SK-N-DZ (cell line): ENCODE measurements around the gene FUT1.

Experiments used
- DNase-seq: peaks from one replicate; pipeline ENCODE4 v3.0.0-alpha.2; 2015; ENCODE audit warnings: low spot score

FUT1 gene

DNA sequence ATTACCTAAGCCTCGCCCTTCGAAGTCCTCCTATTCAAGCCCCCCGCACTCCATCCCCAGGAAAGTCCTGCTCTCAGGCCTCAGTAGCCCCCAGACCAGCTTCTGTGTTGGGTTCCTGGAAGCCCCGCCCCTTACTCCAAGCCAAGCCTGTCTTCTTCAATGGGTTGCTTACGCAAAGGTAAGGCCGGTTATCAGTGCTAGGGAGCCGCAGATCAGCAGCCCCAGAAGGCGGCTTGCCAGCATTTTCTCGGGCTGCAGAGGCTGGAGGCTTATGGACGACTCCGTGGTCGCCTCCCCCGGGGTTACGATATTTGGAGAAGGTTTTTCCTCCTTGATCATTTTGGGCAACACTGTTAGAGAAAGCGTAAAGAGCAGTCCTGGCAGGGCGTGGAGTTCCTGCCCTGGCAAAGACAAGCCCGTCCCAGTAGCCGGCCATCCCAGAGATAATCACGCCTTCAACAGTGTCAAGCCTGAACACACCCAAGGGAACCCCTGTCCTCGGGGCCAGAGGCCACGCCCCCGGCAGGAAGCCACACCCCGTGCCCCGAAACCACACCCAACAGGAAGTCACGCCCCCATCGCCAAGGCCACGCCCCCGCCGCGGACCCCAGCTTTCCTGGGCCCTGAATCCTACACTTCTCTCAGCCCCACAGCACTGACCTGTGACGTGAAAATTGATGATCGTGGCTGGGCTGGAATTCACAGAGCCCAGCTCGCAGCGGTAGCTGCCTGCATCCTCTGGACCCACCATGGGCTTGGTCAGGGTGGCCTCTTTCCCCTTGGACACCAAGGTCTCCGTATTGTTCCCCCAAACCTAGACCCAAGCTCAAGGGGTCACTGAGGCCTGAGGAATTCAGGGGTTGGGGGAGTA is 11.1 kb downstream of the FUT1 start:
- no peak for DNase-seq

DNA sequence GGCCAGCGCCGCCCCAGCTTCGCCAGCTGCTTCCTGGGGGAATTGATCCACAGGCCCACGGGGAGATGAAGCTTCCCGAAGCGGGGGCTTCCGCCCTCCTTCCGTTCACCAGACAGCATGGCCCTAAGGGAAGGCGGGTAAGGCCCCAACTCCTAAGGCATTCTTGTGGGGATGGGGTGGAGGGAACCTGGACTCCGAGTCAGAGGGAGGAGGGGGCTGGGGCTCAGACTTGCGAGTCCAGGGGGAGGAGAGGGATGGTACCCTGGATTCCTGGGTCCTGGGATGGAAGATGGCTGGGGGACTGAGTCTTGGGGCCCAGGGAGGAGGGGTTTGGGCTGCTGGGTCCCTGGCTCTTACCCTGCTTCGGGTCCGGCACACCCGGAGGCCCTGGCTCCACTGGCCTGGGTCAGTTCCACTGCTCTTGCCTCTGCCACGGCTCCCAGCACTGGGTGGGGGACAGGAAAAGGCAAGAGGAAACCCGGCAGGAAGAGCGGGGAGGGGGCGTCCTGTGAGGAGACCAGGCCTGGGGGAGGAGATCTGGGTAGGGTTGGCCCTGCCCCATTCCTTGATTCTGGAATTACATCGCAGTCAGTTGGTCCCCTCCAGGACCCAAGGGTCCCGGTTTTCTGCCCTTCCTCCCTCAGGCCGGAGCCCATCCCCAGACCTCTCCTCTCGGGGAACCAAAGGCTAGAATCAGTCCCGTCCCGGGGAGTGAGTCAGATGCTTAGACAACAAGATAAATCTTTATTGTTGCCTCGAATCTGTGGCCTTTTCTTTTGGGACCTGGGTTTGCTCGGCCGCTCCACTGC is 12.1 kb downstream of the FUT1 start, which contains the start of gene RASIP1:
Gene RASIP1 (minus strand): TSS at position 447 of the 809 bp plus-strand sequence. CDS start 328 bp downstream, at position 119.
- no peak for DNase-seq

DNA sequence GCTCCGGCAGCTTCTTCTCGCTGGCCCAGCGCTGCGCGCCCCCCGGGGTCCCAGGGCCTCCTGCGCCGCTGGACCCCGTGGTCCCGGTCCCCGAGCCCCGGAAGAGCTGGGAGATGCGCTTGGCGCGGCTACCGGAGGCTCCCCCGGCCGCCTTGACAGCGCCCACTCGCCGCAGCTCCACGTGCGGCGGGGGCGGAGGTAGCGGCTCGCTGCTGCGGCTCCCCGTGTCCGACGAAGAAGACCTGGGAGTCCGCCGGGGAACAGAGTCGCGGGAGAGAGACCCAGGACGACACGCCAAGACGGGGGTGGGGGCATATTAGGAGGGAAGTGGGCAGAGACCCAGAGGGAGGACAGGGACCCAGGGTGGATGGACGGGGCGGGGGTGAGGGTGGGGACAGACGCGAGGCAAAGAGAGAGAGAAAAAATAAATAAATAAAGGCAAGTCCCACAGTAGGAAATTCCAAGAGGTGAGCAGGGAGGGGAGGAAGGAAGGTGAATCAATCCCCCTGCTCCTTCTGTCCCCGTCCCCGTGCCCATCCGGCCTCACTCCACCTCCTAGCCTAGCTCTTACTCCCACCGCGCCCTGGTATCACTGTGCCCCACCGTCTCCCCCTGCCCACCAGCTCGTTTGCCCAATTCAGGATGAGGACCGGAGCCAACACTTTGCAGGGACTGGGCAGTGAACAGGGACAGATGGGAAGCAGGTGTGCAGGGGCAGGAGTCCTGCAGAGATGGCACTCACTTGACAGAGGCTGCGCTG is 12.9 kb downstream of the FUT1 start:
- no peak for DNase-seq

DNA sequence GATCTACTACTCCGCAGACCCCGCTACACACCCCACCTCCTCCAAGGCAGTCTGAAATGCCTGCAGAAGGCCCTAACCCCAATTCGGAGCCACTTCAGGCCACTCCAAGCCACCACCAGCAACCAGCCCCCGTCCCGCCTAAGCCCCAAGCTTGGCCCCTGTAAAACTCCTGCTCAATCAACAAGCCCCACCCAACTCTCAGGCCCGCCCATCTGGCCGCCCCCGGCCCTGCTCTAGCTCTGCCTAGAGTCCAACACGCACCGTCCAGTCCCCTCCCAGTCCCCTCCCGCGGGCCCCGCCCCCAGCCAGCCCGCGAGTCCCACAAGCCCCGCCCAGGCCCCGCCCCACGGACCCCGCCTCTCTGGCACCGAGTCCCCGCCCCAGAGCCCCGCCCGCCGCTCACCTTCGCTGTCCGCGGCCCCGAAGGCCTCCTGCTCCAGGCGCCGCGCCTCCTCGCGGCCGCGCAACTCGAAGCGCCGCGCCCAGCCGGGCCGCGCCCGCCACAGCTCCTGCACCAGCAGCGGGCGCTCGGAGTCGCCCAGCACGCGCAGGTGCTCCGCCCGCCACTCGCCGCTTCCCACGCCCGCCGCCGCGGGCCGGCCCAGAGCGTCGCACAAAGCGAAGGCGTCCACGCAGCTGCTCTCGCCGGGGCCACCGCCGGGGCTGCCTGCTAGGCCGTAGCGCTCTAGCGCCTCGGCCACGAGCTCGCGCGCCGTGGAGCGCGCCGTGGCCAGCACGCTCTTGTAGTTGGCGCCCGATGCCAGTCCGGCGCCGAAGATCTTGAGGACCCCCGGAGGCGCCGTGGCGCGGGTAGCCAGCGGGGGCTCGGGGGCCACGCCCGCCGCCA is 13.7 kb downstream of the FUT1 start:
- peak; percentile 83 for DNase-seq

- no peak for DNase-seq
Measured at GRCh38 chr19:48737360-48737998, 15.0 kb downstream of the FUT1 start.

DNA sequence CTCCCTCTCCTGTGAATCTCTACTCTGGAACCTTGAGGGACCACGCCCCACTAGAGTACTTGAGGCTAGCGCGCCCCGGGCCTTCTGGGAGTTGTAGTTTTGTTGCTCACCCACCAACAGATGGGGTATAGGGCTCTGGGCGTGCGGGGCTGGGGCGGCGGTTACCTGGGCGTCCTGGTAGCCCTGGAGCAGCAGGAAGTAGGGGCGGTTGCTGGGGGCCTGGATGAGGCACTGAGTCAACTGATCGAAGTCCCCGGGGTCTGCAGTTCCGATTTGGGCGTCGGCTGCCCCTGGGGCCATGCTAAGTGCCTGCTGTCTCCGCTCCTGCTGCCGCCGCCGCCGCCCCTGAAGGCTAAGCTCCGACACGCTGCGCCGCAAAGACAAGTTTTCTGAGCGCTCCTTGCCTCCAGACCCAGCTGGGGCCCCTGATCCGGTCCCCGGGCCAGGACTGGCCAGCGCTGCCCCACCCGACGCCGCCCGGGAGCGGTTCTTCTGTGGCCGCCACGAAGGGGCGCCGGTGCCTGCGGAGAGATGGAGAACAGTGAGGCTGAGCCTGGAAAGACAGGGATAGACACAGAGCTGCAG is 17.3 kb downstream of the FUT1 start:
- no peak for DNase-seq

- DNase-seq = no peak
Measured at GRCh38 chr19:48734625-48735024, 17.8 kb downstream of the FUT1 start.

GRCh38 chr19:48731452-48731851 is 21.0 kb downstream of the FUT1 start:
- DNase-seq = no peak

DNA sequence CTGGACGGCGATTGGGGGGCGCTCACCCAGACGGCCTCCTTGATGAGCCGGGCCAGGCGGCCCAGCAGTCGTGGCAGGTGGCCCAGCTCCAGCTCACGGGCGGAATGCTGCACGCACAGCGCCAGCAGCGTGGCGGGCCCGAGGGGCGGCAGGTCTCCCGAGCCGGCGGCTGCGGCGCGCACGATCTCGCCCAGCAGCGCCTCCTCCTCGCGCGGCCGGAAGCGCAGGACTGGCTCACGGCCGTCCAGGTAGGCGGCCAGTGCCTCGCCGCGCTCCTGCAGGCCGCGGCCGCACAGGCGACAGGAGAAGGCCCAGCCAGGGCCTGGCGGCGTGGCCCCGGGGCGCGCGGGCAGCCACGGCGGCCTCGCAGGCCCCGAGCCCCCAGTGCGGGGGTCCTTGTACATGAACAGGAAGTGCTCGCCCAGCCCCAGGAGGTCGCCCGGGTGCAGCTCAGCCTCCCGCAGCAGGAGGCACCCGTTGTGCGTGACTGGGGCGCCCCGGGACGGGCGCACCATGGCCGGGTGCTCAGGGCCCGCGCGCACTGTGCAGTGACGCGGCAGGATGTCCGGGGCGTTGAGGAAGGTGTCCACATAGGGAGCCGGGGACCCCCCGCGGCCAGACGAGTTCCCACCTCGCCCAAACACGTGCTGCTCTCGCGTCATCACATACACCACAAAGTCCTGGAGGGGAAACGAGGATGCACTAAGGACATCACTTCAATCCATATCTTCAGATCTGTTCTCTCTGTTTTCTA is 23.4 kb downstream of the FUT1 start:
- no peak for DNase-seq

DNA sequence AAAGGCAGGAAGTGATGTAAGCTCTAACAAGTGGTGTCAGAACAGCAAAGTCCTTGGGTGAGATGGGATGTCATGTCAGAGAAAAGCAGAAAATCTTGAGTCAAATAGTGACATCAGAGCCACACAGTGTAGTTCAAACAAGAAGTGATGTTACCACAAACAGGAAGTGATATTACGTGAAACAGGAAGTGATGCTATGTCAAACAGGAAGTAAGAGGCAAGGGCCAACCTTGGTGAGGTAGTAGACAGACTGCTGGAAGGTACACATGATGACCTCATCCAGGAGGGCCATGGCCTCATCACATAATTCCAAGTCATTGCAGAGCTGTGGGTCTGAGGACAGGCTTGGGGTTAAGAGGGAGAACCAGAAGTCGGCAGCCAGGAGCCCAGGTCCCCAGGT is 25.9 kb downstream of the FUT1 start:
- DNase-seq = no peak

GRCh38 chr19:48724796-48725753 is 27.4 kb downstream of the FUT1 start:
- peak; percentile 30 for DNase-seq

- no peak for DNase-seq
Measured at GRCh38 chr19:48722196-48722708, 30.2 kb downstream of the FUT1 start.

DNA sequence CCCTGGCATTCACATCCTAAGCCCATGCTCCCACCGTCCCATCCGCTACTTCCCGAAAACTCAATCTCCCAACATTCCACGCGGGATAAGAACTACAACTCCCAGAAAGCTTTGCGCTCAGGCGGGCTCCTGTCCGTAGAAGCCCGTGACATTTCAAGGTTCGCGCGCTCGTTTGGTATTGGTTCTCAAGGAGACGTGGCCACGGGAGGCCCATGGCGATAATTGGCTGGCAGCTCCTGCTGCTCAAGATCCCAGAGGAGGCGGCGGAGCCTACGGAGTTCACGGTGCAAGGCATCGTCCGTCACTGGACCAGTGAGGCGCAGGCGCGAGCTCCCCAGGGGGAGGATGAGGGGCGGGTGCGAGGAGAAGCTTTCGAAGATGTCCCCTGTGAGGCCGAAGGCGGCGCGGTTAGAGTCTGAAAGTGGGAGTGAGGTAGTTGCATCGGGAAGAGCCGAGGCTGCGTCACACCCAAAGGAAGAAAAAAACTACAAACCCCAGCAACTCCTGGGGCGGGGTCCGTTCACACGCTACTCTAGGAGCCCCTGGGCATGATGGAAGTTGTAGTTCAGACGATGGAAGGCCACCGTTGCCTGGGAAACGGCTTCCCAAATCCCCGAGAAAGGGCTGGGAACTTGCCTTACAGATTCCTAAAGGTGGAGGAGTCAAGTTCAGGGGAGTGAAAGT is 31.7 kb downstream of the FUT1 start:
- DNase-seq = peak; percentile 96

DNA sequence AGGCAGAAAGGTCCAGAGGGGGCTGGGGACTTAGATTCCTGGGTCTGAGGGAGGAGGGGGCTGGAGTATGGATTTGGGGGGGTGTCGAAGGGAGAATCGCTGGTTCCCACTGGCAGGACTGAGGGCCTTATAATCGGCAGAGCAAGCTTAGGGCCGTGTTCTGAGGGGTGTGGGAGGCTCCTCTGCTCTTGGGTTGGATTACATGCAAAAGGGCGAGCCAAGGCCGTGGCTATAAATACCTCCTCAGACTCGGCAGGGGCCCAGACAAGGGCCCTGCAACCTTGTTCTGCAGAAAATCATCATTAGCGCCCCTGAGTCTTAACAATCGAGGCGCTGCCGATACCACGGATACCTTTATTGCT is 32.2 kb downstream of the FUT1 start:
- no peak for DNase-seq

- no peak for DNase-seq
Measured at GRCh38 chr19:48719263-48720171, 32.9 kb downstream of the FUT1 start, which contains the start of gene MAMSTR. Gene MAMSTR (minus strand): TSS chr19:48719725. CDS start chr19:48719031, 694 bp downstream.

DNA sequence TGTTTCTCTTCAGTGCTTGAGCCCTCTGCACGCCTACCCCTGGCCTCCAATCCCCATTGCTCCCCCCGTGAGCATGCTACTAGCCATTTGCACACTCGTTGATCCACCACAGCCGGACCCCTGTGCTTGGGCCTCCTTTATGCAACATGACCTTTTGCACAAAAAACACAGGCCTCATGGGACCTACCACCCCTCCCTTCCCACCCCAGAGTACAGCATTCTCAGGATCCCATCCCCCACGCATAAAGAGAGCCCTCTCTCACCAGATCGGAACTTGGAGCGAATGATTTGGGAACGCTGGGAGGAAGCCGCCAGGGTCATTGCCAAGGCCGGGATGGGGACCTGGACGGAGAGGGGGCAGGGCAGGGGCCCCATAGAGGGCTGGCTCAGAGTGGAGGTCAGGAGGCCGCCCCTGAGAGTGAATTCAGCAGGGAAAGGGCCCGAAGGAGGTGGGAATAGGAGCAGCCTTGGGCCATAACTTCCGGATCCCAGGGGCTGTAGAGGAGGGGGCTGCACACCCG is 33.7 kb downstream of the FUT1 start:
- DNase-seq = no peak
